Trophoblast cell (in vitro differentiated cells and primary cell): Measurements from ENCODE around the gene PXDC1.
A peak's percentile ranks its signal among the peaks of the same experiment; 100 is the strongest.
"Not testable (repeated sequence)": the region's sequence is repeated elsewhere in the genome, so short reads cannot be mapped to it uniquely, and the experiment has no call there.

Source experiments
- DNase-seq, 2 donors: peaks; one replicate each; pipeline ENCODE4 v3.0.0-alpha.2; 2016
- H2AFZ ChIP-seq: 2 replicates; pipeline ENCODE4 v1.6.1; 2013; ENCODE audit warnings: low read length, moderate library complexity, mild to moderate bottlenecking; ENCODE audit not compliant: insufficient read depth, poor library complexity
- H2AK5ac ChIP-seq: 2 replicates; pipeline ENCODE4 v1.6.1; 2013; ENCODE audit warnings: mild to moderate bottlenecking, low read length
- H2BK120ac ChIP-seq: 2 replicates; pipeline ENCODE4 v1.6.1; 2013; ENCODE audit warnings: low read length, mild to moderate bottlenecking, moderate library complexity; ENCODE audit not compliant: insufficient read depth, poor library complexity
- H2BK12ac ChIP-seq: 2 replicates; pipeline ENCODE4 v1.6.1; 2013; ENCODE audit warnings: mild to moderate bottlenecking, low read length, moderate library complexity
- H2BK5ac ChIP-seq: 2 replicates; pipeline ENCODE4 v1.6.1; 2013; ENCODE audit warnings: low read length, low read depth, moderate library complexity, mild to moderate bottlenecking; ENCODE audit not compliant: poor library complexity
- H3K14ac ChIP-seq: 2 replicates; pipeline ENCODE4 v1.6.1; 2013; ENCODE audit warnings: mild to moderate bottlenecking, low read length
- H3K18ac ChIP-seq: 2 replicates; pipeline ENCODE4 v1.6.1; 2013; ENCODE audit warnings: mild to moderate bottlenecking, low read length
- H3K23ac ChIP-seq: 2 replicates; pipeline ENCODE4 v1.6.1; 2013; ENCODE audit warnings: low read length
- H3K27ac ChIP-seq: 2 replicates; pipeline ENCODE4 v1.5.1; 2013; ENCODE audit warnings: low read depth, mild to moderate bottlenecking, inconsistent platforms, low read length, moderate library complexity
- H3K27me3 ChIP-seq: 2 replicates; pipeline ENCODE4 v1.6.1; 2013; ENCODE audit warnings: inconsistent platforms, mild to moderate bottlenecking, low read length, moderate library complexity; ENCODE audit not compliant: insufficient read depth
- H3K36me3 ChIP-seq, 2 experiments: 1 replicate in 1 of 2; 2 replicates in 1 of 2; pipeline ENCODE4 v1.6.1; 2013; ENCODE audit warnings: low read length in 2 of 2, mild to moderate bottlenecking in 2 of 2, moderate library complexity in 1 of 2; ENCODE audit not compliant: insufficient read depth in 2 of 2, control insufficient read depth in 1 of 2
- H3K4ac ChIP-seq: 2 replicates; pipeline ENCODE4 v1.6.1; 2013; ENCODE audit warnings: low read depth, mild to moderate bottlenecking, low read length, moderate library complexity
- H3K4me1 ChIP-seq, 2 experiments: 1 replicate in 1 of 2; 2 replicates in 1 of 2; pipeline ENCODE4 v1.6.1; 2013; ENCODE audit warnings: low read length in 2 of 2, mild to moderate bottlenecking in 2 of 2, moderate library complexity in 1 of 2; ENCODE audit not compliant: insufficient read depth in 2 of 2, control insufficient read depth in 1 of 2
- H3K4me2 ChIP-seq: 2 replicates; pipeline ENCODE4 v1.6.1; 2013; ENCODE audit warnings: inconsistent platforms, mild to moderate bottlenecking, low read length, moderate library complexity
- H3K4me3 ChIP-seq: 2 replicates; pipeline ENCODE4 v1.5.1; 2013; ENCODE audit warnings: mild to moderate bottlenecking, low read depth, low read length, inconsistent platforms
- H3K79me1 ChIP-seq: one replicate; pipeline ENCODE4 v1.6.1; 2013; ENCODE audit warnings: low read length
- H3K79me2 ChIP-seq: 2 replicates; pipeline ENCODE4 v1.6.1; 2013; ENCODE audit warnings: low read length, mild to moderate bottlenecking; ENCODE audit not compliant: control insufficient read depth, insufficient read depth, poor library complexity
- H3K9ac ChIP-seq: 2 replicates; pipeline ENCODE4 v1.6.1; 2013; ENCODE audit warnings: mild to moderate bottlenecking, low read length
- H3K9me3 ChIP-seq: 2 replicates; pipeline ENCODE4 v1.6.1; 2013; ENCODE audit warnings: low read depth, mild to moderate bottlenecking, control low read depth, inconsistent platforms, low read length; ENCODE audit not compliant: insufficient read depth
- H4K12ac ChIP-seq: 2 replicates; pipeline ENCODE4 v1.6.1; 2013; ENCODE audit warnings: low read depth, mild to moderate bottlenecking, low read length, moderate library complexity
- H4K8ac ChIP-seq: 2 replicates; pipeline ENCODE4 v1.6.1; 2013; ENCODE audit warnings: low read depth, mild to moderate bottlenecking, low read length, moderate library complexity
- H4K91ac ChIP-seq: one replicate; pipeline ENCODE4 v1.6.1; 2013; ENCODE audit warnings: low read depth, mild to moderate bottlenecking, low read length, moderate library complexity
- WGBS: extraction: QIAGEN DNeasy Blood & Tissue Kit; methylation state at CpG from one replicate; pipeline ENCODE4 v1.1.7; 2013; ENCODE audit warnings: missing lambda C conversion rate; ENCODE audit not compliant: insufficient read length, insufficient coverage; ENCODE audit errors: extremely low coverage; 5-methylcytosine and 5-hydroxymethylcytosine counted together

PXDC1 gene

GRCh38 chr6:3723251-3723650, 28.3 kb downstream of the PXDC1 start:
- Histone ChIP-seq H4K91ac (no peak overlapping the region), H3K27me3 (no peaks in the 10 kb centered on the region), H4K8ac (no peak overlapping the region), H3K4me3 (no peak overlapping the region), H3K79me1 (peaks cover 2% of the 10 kb centered on the region), H2BK120ac (no peak overlapping the region), H2AK5ac (peak overlapping the region; percentile 26), H4K12ac (no peak overlapping the region), H2BK12ac (no peak overlapping the region), H3K9ac (no peak overlapping the region), H3K14ac (no peak overlapping the region), H3K9me3 (peaks cover 2% of the 10 kb centered on the region), H3K36me3 (peaks cover 52 to 60% of the 10 kb centered on the region in 2 experiments), H3K4me1 (peaks cover 12 to 25% of the 10 kb centered on the region in 2 experiments), H3K4me2 (no peak overlapping the region), H3K79me2 (no peaks in the 10 kb centered on the region), H3K27ac (no peak overlapping the region), H2BK5ac (no peak overlapping the region), H3K4ac (no peak overlapping the region), H3K23ac (no peak overlapping the region), H2AFZ (no peak overlapping the region), H3K18ac (no peak overlapping the region)
- no CpG with 5 or more reads among the region's 8 CpGs for WGBS
- DNase-seq: no peak

GRCh38 chr6:3722785-3723184, 28.7 kb downstream of the PXDC1 start:
- H3K9me3 ChIP-seq: peaks cover 2% of the 10 kb centered on the region
- no peak overlapping the region for H2BK12ac ChIP-seq
- no peak overlapping the region for H2BK5ac ChIP-seq
- peaks cover 12 to 26% of the 10 kb centered on the region in 2 experiments for H3K4me1 ChIP-seq
- no peak overlapping the region for H4K8ac ChIP-seq
- H3K14ac ChIP-seq: no peak overlapping the region
- H3K9ac ChIP-seq: no peak overlapping the region
- H3K18ac ChIP-seq: no peak overlapping the region
- WGBS: no CpG with 5 or more reads among the region's 9 CpGs
- peaks cover 51 to 56% of the 10 kb centered on the region in 2 experiments for H3K36me3 ChIP-seq
- no peaks in the 10 kb centered on the region for H3K79me2 ChIP-seq
- H2AK5ac ChIP-seq: no peak overlapping the region
- H2AFZ ChIP-seq: no peak overlapping the region
- H3K27ac ChIP-seq: no peak overlapping the region
- H3K4me2 ChIP-seq: no peak overlapping the region
- no peak overlapping the region for H4K91ac ChIP-seq
- no peak overlapping the region for H4K12ac ChIP-seq
- no peak overlapping the region for H3K4ac ChIP-seq
- H2BK120ac ChIP-seq: no peak overlapping the region
- H3K23ac ChIP-seq: no peak overlapping the region
- no peak overlapping the region for H3K4me3 ChIP-seq
- no peak for DNase-seq
- H3K27me3 ChIP-seq: no peaks in the 10 kb centered on the region
- H3K79me1 ChIP-seq: peaks cover 2% of the 10 kb centered on the region

- Histone ChIP-seq H3K9ac (no peak overlapping the region), H2AFZ (no peak overlapping the region), H3K79me1 (peaks cover 2% of the 10 kb centered on the region), H3K27me3 (no peaks in the 10 kb centered on the region), H2BK12ac (no peak overlapping the region), H3K36me3 (peaks cover 45 to 48% of the 10 kb centered on the region in 2 experiments), H3K4me2 (no peak overlapping the region), H3K4me3 (no peak overlapping the region), H3K14ac (no peak overlapping the region), H2AK5ac (no peak overlapping the region), H3K23ac (no peak overlapping the region), H3K79me2 (no peaks in the 10 kb centered on the region), H4K91ac (no peak overlapping the region), H4K8ac (no peak overlapping the region), H3K9me3 (peaks cover 2% of the 10 kb centered on the region), H3K18ac (no peak overlapping the region), H2BK5ac (no peak overlapping the region), H3K27ac (no peak overlapping the region), H3K4ac (no peak overlapping the region), H4K12ac (no peak overlapping the region), H3K4me1 (peaks cover 12 to 26% of the 10 kb centered on the region in 2 experiments), H2BK120ac (no peak overlapping the region)
- no CpG with 5 or more reads among the region's 11 CpGs for WGBS
- no peak for DNase-seq
Observed at GRCh38 chr6:3721810-3722621, 29.5 kb downstream of the PXDC1 start.

- not testable (repeated sequence) for H4K91ac ChIP-seq, H3K4me2 ChIP-seq, H3K9me3 ChIP-seq, H2BK5ac ChIP-seq, H2BK120ac ChIP-seq, H3K79me2 ChIP-seq, H3K27me3 ChIP-seq, H3K23ac ChIP-seq, H3K14ac ChIP-seq, H3K4me3 ChIP-seq, H4K8ac ChIP-seq, H3K4ac ChIP-seq, H3K9ac ChIP-seq, H3K79me1 ChIP-seq, H2AFZ ChIP-seq, DNase-seq, H3K18ac ChIP-seq, H4K12ac ChIP-seq, H2BK12ac ChIP-seq, H3K27ac ChIP-seq, H2AK5ac ChIP-seq
- Histone ChIP-seq H3K36me3 (peaks cover 32 to 36% of the 10 kb centered on the region in 2 experiments), H3K4me1 (peaks cover 12 to 26% of the 10 kb centered on the region in 2 experiments)
- no CpG with 5 or more reads among the region's 24 CpGs for WGBS
Observed at GRCh38 chr6:3720770-3721169, 30.7 kb downstream of the PXDC1 start.
